HTR-8/SVneo (cell line): ENCODE measurements around the gene UBQLNL.

ENCODE experiments used
- DNase-seq: peaks from one replicate; pipeline ENCODE4 v3.0.0; 2011; ENCODE audit warnings: low spot score, mixed read lengths; ENCODE audit not compliant: insufficient read length
- FAIRE-seq: peaks from 2 replicates; lab custom pipeline; 2011; peaks lifted over from hg19 to GRCh38; lab: Jason Lieb, UNC

Gene UBQLNL

DNA sequence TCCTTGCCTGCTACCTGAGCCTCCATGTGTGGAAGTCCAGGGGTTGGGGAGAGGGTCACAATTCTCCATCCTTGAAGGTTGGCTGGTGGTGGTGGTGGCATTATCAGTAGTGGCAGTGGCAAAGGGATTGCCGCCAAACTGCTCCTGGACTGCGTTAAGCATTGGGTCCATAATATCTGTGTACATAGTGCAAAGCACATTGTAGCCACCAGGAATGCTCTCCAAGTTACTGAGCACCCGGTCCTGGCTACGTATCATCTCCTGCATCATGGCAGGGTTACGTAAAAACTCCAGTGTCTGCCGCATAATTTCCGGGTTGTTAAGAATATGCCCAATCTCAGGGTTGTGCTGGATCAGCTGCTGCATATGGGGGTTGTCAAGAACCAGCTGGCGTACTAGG is 7.9 kb downstream of the UBQLNL start:
- no peak for DNase-seq
- no peak for FAIRE-seq

DNA sequence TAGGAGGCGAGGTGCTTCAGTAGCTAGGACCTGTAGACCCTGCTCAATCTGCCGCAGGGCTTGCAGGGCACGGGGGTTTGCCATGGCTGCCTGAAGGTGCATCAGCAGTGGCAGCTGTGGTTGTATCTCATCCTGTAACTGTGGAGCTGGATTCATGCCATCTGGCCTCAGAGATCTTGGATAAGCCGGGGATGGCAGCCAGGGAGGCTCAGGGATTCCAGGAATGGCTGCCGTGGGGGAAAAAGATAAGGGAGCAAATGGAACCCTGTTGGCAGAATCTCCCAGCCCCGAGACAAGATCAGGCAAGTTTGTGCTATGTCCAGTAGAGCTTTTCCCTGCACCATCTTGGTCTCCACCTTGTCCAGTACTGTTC is 8.6 kb downstream of the UBQLNL start:
- DNase-seq: no peak
- FAIRE-seq: no peak

DNA sequence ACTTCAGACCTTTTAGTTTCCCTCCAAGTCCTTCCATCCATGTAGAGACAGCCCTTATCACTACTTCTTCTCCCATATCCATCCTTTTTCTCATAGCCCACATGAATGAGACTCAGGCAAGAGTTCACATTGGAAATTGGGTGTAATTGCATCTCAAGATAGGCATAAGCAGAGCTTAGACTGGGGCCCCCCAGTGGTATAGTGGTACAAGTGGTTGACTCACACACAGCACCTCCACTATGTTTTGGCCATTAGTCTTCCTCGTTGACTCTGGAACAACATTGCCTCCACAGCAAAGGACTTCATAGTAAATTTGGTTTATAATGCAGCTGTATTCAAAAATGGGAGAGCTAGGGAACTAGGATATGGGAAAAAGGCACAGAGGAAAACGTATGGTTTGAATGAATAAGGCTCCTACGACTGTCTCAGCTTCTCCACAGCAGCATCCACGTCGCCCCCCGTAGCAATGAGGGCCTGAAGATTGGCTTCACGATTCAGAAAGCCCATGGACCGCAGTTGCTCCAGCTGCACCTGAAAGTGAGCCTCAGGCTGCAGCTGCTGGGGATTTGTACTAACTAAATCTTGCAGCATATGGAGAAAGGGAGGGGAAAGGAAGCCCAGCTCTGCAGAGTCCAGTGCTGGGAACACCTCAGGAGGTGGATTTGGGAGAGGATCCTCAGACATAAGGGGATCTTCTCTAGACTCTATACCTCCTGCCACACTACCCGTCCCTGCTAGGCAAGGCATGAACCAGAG is 9.1 kb downstream of the UBQLNL start:
- no peak for DNase-seq

DNA sequence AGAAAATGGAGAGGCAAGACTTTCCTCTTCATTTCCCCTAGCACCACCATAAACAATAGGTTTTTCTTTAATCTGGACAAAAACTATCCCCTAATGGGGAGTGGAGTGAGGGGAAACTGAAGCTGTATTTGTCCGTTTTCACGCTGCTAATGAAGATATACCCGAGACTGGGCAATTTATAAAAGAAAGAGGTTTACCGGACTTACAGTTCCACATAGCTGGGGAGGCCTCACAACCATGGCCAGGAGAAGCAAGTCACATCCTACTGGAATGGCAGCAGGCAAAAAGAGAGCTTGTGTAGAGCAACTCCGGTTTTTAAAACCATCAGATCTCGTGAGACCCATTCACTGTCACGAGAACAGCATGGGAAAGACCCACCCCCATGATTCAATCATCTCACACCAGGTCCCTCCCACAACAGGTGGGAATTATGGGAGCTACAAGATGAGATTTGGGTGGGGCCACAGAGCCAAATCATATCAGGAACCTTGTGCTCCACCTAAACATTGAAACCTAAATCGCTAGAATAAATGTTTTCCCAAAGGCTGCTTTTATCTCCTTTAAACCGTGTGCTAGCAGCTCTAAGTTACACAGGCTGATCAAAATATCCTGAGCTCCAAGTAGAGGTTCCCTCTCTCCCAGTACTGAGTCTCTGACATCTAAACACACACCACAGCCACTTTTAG is 11.0 kb downstream of the UBQLNL start:
- no peak for DNase-seq
- no peak for FAIRE-seq

More for the DNA sequence above, 9.1 kb downstream of the UBQLNL start:
- FAIRE-seq: no peak

DNA sequence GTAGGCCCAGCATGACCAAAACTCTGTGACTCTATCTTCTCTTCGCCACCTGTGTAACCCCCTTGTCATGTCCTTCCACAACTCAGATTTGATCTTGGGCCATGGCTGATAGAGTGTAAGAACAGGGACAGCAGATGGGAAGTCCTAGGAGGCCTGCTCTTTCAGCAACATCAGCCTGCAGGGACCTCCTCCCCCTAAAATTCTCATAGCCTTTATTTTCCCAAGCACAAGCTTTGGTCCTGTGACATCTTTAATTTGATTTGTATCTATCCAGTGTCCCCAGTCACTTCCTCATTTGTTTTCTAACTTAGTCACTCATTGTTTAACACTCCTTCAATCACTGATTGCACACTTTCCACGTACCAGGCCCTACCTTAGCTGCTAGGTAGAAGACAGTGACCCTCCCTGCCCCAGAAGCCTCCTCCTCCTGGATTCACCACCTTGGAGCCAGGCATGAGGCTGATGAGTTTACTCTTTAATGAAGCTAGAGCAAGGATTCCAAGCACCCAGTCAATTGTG is 12.0 kb downstream of the UBQLNL start:
- DNase-seq (no peak), FAIRE-seq (no peak)

DNA sequence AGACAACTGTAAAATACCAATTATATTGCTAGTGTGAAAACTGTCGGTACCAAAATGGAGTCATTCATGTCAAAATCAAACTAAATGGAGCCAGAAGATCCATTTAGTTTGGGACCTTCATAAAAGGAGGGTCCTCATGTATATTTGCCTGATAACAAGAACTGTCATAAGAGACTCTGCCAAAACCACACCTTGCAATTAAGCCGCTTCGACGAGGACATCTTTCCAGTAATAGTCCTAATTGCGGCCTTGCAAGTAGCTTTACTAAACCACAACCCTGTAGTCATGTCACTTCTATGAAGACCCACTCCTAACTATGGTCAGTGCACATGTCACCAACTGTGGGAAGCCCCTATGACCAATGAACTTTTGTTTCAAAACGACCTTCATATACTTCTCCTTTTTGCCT is 16.1 kb downstream of the UBQLNL start:
- FAIRE-seq: no peak

DNA sequence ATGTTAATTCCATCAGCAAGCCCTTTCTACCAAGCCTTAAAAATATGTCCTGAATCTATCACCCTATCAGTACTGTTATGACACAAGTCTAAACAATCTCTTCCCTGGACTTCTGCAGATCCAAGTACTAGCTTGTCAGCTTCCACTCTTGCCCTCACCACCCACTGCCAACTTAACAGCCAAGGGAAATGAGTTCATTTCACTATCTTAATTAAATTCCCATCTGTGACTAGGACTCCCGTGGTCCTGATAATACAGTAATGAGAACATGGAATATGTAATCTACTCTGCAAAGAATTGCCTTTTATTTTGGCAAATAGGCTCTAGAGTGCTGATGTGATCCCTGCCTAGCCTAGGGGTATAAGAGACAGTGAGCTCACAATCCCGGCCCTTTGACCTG is 16.8 kb downstream of the UBQLNL start:
- FAIRE-seq: no peak
- DNase-seq: no peak

More for the DNA sequence above, 16.1 kb downstream of the UBQLNL start:
- DNase-seq: no peak

DNA sequence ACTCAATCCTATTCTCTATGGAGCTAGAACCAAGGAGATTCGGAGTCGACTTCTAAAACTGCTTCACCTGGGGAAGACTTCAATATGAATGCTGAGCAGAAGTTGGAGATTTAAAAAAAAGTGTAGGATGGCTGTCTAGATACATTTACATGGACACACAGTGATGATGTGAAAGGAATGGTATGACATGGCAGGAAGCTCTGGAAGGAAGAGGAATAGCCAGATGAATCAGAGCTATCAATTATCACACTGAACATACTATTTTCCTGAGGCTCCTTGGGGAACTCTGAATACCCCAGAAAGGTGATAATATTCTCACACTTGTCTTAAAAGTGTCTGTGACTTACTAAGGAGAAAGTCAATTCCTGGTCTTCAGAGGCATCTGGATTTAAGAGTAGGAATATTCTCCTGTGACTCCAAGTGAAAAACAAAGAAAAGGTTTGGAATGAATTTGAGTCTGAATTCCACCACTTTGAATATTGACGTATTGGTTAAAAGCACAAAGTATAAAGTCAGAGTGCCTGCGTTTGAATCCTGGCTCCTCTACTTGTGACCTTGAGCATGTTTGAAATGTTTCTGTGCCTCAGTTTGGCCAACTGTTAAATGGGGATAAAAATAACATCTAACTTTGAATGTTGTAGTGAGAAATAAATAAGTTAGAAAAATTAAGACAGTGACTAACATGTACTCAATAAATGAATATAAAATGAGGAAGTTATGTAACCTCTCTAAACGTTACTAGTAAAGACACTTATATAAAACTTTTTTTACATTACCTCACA is 26.7 kb downstream of the UBQLNL start:
- DNase-seq: no peak

DNA sequence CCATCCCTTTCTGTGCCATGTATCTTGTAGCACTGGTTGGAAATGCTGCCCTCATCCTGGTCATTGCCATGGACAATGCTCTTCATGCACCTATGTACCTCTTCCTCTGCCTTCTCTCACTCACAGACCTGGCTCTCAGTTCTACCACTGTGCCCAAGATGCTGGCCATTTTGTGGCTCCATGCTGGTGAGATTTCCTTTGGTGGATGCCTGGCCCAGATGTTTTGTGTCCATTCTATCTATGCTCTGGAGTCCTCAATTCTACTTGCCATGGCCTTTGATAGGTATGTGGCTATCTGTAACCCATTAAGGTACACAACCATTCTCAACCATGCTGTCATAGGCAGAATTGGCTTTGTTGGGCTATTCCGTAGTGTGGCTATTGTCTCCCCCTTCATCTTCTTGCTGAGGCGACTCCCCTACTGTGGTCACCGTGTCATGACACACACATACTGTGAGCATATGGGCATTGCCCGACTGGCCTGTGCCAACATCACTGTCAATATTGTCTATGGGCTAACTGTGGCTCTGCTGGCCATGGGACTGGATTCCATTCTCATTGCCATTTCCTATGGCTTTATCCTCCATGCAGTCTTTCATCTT is 27.6 kb downstream of the UBQLNL start:
- peak; percentile 36 for FAIRE-seq
- no peak for DNase-seq

More for the DNA sequence above, 26.7 kb downstream of the UBQLNL start:
- FAIRE-seq: no peak

DNA sequence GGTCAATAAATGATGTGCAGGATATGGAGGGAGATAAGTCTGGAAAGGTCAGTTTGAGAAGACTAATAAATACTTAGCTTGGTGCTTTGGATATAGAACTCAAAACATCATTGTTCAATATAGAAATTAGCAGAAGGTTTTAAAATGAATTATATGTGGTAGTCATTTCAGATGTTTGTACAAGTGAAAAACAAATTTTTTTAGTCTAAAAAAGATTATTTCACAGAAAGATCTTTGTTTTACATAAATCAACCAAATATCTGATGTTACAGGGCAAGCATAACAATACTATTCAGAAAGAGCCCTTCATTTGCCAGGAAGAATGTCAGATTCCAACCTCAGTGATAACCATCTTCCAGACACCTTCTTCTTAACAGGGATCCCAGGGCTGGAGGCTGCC is 28.1 kb downstream of the UBQLNL start, which contains the start of gene OR52D1:
OR52D1 (plus strand) TSS at position 301 of the 400 bp plus-strand sequence; CDS start at position 323, 22 bp downstream.
- FAIRE-seq (no peak), DNase-seq (no peak)

DNA sequence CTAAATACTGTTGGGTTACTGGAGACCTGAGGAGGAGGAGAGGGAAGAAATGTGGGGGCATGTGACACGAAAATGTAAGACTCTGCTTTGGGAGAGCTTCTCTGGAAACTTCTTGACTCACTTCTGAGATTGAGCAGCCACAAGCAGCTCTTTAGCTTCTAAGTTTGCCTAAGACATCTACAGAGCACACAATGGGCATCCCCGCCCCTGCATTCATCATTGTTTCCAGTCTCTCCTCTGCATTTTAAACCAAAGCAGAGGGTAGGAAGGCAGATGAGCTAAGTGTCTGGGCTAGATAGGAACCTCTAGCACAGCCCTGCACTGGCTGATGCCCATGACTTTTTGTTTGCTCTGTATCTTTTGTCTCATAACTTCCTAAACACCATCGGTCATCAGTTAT is 30.1 kb downstream of the UBQLNL start:
- FAIRE-seq: no peak
- DNase-seq: no peak

DNA sequence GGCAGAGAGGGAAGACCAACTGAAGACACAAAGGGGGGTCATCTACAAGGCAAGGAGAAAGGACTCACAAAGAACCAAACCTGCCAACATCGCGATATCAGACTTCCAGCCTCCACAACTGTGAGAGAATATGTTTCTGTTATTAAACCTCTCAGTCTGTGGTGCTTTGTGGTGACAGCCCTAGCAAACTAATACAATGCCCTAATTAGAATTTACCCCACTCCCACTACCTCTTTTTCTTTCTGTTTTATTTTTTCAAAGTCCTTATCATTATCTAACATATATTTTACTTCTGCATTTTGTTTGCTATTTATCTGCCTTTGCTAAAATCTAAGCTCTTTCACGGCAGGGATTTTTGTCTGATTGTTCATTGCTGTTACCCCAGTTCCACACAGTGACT is 30.5 kb downstream of the UBQLNL start:
- no peak for DNase-seq
- no peak for FAIRE-seq

DNA sequence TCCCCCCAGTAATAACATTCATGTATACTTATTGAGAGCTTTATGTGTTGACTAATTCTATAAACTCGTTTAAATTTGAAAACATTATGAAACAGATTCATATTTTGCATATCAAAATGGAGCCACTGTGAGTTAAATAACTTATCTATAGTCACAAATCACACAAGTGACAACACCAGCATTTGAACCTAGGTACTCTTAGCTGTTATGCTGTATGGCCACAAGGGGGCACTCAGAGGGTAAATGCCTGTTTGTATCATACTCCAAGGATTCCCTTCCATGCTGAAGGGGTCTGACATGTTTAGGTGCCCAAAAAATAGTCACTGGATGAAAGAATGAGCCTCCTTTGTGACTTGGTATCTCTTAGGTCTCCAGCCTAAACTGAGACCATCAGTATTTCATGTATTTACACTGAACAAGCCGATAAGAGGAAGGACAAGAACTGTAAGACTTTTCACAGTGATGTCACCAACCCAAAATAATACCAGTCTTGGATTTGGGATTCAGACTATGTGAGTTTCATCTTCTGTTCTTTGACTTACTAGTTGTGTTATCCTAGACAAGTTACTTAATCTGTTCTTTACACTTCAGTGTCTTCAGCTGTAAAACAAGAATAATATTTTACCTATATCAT is 40.2 kb downstream of the UBQLNL start:
- DNase-seq (peak; percentile 39), FAIRE-seq (no peak)

DNA sequence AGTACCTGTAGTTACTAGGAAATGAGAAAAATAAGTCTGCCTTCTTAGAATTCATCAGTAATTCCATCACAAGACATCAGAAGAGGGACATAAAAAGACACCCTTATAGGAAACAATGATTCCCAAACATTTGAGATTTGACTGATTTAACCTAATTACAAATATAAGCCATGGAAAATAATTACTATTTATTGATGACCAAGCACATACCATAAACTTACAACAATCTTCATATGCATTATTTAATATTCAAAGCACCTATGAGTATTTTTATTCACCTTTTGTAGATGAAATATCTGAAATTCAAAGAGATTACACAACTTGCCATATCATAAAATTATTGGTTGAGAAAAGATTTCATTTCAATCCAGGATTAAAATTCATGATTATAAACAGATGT is 42.6 kb downstream of the UBQLNL start:
- FAIRE-seq: no peak

DNA sequence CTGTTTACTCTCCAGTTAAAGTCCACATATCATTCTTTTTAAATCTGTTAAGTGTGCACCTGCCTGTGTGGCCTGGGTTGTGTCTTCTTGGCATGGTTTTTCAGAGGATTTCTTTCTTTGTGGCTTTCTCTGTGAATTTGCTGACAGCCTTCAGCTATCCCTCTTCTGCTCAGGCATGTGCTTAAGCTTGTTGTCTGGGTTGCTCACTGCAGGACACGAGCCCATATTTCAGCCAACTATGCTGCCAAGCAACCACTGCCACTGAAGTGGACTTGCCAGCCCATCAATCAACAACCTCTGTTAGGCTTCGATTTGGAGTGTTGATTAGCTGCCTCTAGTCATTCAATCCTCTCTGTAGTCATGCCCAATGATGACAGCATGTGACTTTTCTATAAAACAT is 49.0 kb downstream of the UBQLNL start:
- FAIRE-seq (no peak), DNase-seq (no peak)

More for the DNA sequence above, 42.6 kb downstream of the UBQLNL start:
- DNase-seq: no peak
